Skeletal muscle tissue (tissue), 4 donors: Measurements from ENCODE around the gene ZFYVE19. TPM values are rescaled to one million over a fixed set of nuclear protein-coding genes. Genes with fewer than 3 reads are reported as not detected.

Experiments used
- H3K27ac ChIP-seq: one replicate; pipeline ENCODE4 v1.7.0; 2013; ENCODE audit warnings: mild to moderate bottlenecking, low read depth, low read length, inconsistent platforms
- H3K27me3 ChIP-seq, 3 donors: one replicate each; pipeline ENCODE4 v1.7.0; 2013; ENCODE audit warnings: low read length in 3 of 3; ENCODE audit not compliant: control insufficient read depth in 3 of 3, insufficient read depth in 3 of 3
- H3K36me3 ChIP-seq, 3 donors: one replicate each; pipeline ENCODE4 v1.7.0; 2013; ENCODE audit warnings: low read length in 3 of 3; ENCODE audit not compliant: control insufficient read depth in 3 of 3, insufficient read depth in 3 of 3
- H3K4me1 ChIP-seq, 3 donors: one replicate each; pipeline ENCODE4 v1.7.0; 2013; ENCODE audit warnings: low read length in 3 of 3, mild to moderate bottlenecking in 3 of 3; ENCODE audit not compliant: control insufficient read depth in 3 of 3, insufficient read depth in 3 of 3
- H3K4me3 ChIP-seq, 3 donors: one replicate each; pipeline ENCODE4 v1.7.0; 2013; ENCODE audit warnings: low read length in 3 of 3
- H3K9ac ChIP-seq, 3 donors: one replicate each; pipeline ENCODE4 v1.7.0; 2013; ENCODE audit warnings: low read length in 3 of 3, mild to moderate bottlenecking in 3 of 3, moderate library complexity in 2 of 3, low read depth in 1 of 3
- H3K9me3 ChIP-seq, 3 donors: one replicate each; pipeline ENCODE4 v1.7.0; 2013; ENCODE audit warnings: low read length in 3 of 3; ENCODE audit not compliant: control insufficient read depth in 3 of 3
- total RNA-seq: library from RNA; depleted of rRNA; stranded (reverse); fragments of >200 nt; gene quantifications from one replicate; pipeline ENCODE4 v1.2.3, GENCODE V29; 2014
- donor health status: Osteomylitis.

The ZFYVE19 gene
- 19.8 TPM for total RNA-seq

- peak within 1 kb of the TSS; percentile 81 to 98 (median 98) for H3K9ac ChIP-seq
- H3K4me1 ChIP-seq: peaks cover 20 to 33% (median 27%) of the 10 kb centered on the region in 3 donors
- H3K27me3 ChIP-seq: no peaks in the 10 kb centered on the region
- H3K9me3 ChIP-seq: no peaks in the 10 kb centered on the region
- H3K27ac ChIP-seq: peak within 1 kb of the TSS; percentile 93
- peak within 1 kb of the TSS; percentile 93 to 100 (median 98) for H3K4me3 ChIP-seq
- H3K36me3 ChIP-seq: peaks cover 12 to 21% (median 14%) of the 10 kb centered on the region in 3 donors
Observed at GRCh38 chr15:40807028-40807887, at the start of gene ZFYVE19, which contains the start of gene DNAJC17. Gene ZFYVE19, plus strand, starts transcription at chr15:40807089. Its CDS starts 501 bp downstream, at chr15:40807590. Gene DNAJC17, minus strand, starts transcription at chr15:40807473. Its CDS starts 27 bp downstream, at chr15:40807446.

GRCh38 chr15:40759961-40760360 is 46.9 kb upstream of the ZFYVE19 start:
- Histone ChIP-seq H3K36me3 (no peaks in the 10 kb centered on the region), H3K4me1 (peaks cover 19 to 27% (median 20%) of the 10 kb centered on the region in 3 donors), H3K27me3 (no peaks in the 10 kb centered on the region), H3K9me3 (no peaks in the 10 kb centered on the region), H3K4me3 (no peak overlapping the region), H3K27ac (no peak overlapping the region), H3K9ac (no peak overlapping the region)

- Histone ChIP-seq H3K9me3 (no peaks in the 10 kb centered on the region), H3K4me3 (peak overlapping the region; percentile 66 to 77 (median 75)), H3K36me3 (peaks cover 0 to 7% (median 3%) of the 10 kb centered on the region in 3 donors), H3K9ac (peak overlapping the region in 2 of 3 donors; percentile 59 to 75), H3K27ac (peak overlapping the region; percentile 30), H3K27me3 (no peaks in the 10 kb centered on the region), H3K4me1 (peaks cover 22 to 32% (median 25%) of the 10 kb centered on the region in 3 donors)
Observed at GRCh38 chr15:40762919-40763800, 43.7 kb upstream of the ZFYVE19 start.

GRCh38 chr15:40763801-40764628 is 42.9 kb upstream of the ZFYVE19 start, which contains the start of gene GCHFR:
Gene GCHFR, plus strand, starts transcription at chr15:40764068. Its CDS starts 113 bp downstream, at chr15:40764181.
- peak within 1 kb of the TSS in 2 of 3 donors; percentile 59 to 75 for H3K9ac ChIP-seq
- H3K4me1 ChIP-seq: peaks cover 22 to 38% (median 27%) of the 10 kb centered on the region in 3 donors
- H3K36me3 ChIP-seq: peaks cover 3 to 9% (median 5%) of the 10 kb centered on the region in 3 donors
- H3K27me3 ChIP-seq: no peaks in the 10 kb centered on the region
- no peaks in the 10 kb centered on the region for H3K9me3 ChIP-seq
- peak within 1 kb of the TSS; percentile 30 for H3K27ac ChIP-seq
- H3K4me3 ChIP-seq: peak within 1 kb of the TSS; percentile 70 to 77 (median 75)

- Histone ChIP-seq H3K9ac (peak overlapping the region in 2 of 3 donors; percentile 59 to 75), H3K4me3 (peak overlapping the region; percentile 70 to 77 (median 75)), H3K4me1 (peaks cover 23 to 43% (median 28%) of the 10 kb centered on the region in 3 donors), H3K9me3 (no peaks in the 10 kb centered on the region), H3K27me3 (no peaks in the 10 kb centered on the region), H3K27ac (peak overlapping the region; percentile 30), H3K36me3 (peaks cover 3 to 9% (median 5%) of the 10 kb centered on the region in 3 donors)
Observed at GRCh38 chr15:40764629-40765103, 42.2 kb upstream of the ZFYVE19 start.

- Histone ChIP-seq H3K9me3 (no peaks in the 10 kb centered on the region), H3K4me1 (peaks cover 24 to 44% (median 29%) of the 10 kb centered on the region in 3 donors), H3K9ac (no peak overlapping the region), H3K27me3 (no peaks in the 10 kb centered on the region), H3K27ac (no peak overlapping the region), H3K4me3 (no peak overlapping the region), H3K36me3 (peaks cover 5 to 16% (median 8%) of the 10 kb centered on the region in 3 donors)
Observed at GRCh38 chr15:40766194-40766815, 40.6 kb upstream of the ZFYVE19 start.

- Histone ChIP-seq H3K27ac (no peak overlapping the region), H3K27me3 (no peaks in the 10 kb centered on the region), H3K9ac (no peak overlapping the region), H3K36me3 (peaks cover 14 to 25% (median 14%) of the 10 kb centered on the region in 3 donors), H3K4me1 (peaks cover 24 to 44% (median 29%) of the 10 kb centered on the region in 3 donors), H3K9me3 (no peaks in the 10 kb centered on the region), H3K4me3 (no peak overlapping the region)
Observed at GRCh38 chr15:40766906-40767837, 39.7 kb upstream of the ZFYVE19 start.

DNA sequence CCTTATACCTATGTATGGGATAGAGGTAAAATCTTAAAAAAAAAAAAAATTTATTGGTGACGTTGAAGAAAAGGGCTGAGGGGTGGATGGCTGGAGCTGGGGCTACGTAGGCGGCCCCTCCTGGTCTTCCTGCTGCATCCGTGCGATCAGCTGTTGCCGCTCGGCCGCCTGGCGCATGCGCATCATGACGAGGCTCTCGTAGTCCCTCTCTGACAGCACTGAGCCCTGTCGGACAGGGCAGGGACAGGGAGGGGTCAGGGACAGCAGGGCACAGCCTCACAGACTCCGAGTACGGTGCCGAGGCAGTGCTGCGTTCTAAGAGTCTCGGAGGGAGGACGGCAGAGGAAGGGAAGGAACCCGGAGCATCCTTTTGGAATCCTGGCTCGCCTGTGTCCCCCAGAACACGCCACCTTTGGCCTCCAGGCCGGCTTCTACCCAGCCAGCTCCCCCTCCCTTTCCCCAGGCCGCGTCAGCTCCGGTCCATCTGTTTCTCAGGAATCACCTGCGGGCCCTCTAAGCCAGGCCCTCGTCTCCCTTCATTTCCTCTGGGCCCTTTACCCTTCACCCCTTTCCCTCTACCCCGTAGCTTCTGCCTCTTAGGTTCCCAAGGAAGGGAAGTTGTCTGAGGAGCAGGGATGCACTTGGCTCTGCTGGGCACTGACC is 38.9 kb upstream of the ZFYVE19 start:
- Histone ChIP-seq H3K4me3 (no peak overlapping the region), H3K27ac (no peak overlapping the region), H3K9me3 (no peaks in the 10 kb centered on the region), H3K9ac (no peak overlapping the region), H3K27me3 (no peaks in the 10 kb centered on the region), H3K36me3 (peaks cover 18 to 30% (median 19%) of the 10 kb centered on the region in 3 donors), H3K4me1 (peaks cover 23 to 43% (median 29%) of the 10 kb centered on the region in 3 donors)
